BJ (cell line): ENCODE measurements around the gene MEOX1. TPM values are rescaled to one million over a fixed set of nuclear protein-coding genes. Genes with fewer than 3 reads are reported as not detected.

Source experiments
- CTCF ChIA-PET: fragments of 350-600 bp; formaldehyde crosslinking; extraction: SDS; loops from one replicate; lab custom pipeline; 2021; ENCODE audit warnings: antibody characterized with exemption, inconsistent platforms; lab: Yijun Ruan, JAX
- POLR2A ChIA-PET: fragments of 300-600 bp; sonication (Branson Sonifier 250); formaldehyde crosslinking; extraction: SDS; loops from one replicate; lab custom pipeline; 2021; ENCODE audit warnings: antibody characterized with exemption; lab: Charles Lee
- DNase-seq: peaks from one replicate; pipeline ENCODE4 v3.0.0-alpha.2; 2011; ENCODE audit warnings: low read depth
- H3K27me3 ChIP-seq: 2 replicates; pipeline ENCODE4 v1.6.0; 2011; ENCODE audit warnings: low read length; ENCODE audit not compliant: control insufficient read depth, insufficient read depth
- H3K36me3 ChIP-seq: 2 replicates; pipeline ENCODE4 v1.5.1; 2011; ENCODE audit warnings: low read length; ENCODE audit not compliant: control insufficient read depth, insufficient read depth
- H3K4me3 ChIP-seq: 2 replicates; pipeline ENCODE4 v1.5.1; 2011; ENCODE audit warnings: low read depth, mild to moderate bottlenecking, control low read depth, low read length
- polyA plus RNA-seq: library from polyadenylated mRNA; depleted of rRNA; stranded (reverse); fragments of >200 nt; gene quantifications from 2 replicates; pipeline ENCODE4 v1.2.3, GENCODE V29; 2011
- TF ChIP-seq, protein P1 (sequence below): IDR thresholded peaks from 2 replicates; pipeline ENCODE4 v1.5.1; 2011; ENCODE audit warnings: low read depth, mild to moderate bottlenecking, control low read depth, inconsistent platforms, low read length, moderate library complexity; ENCODE audit not compliant: insufficient read depth

MEOX1 gene
- polyA plus RNA-seq, 1 experiment: not detected

GRCh38 chr17:43652124-43652480 lies 9.6 kb downstream of the MEOX1 start:
- TF ChIP-seq, protein P1, sequence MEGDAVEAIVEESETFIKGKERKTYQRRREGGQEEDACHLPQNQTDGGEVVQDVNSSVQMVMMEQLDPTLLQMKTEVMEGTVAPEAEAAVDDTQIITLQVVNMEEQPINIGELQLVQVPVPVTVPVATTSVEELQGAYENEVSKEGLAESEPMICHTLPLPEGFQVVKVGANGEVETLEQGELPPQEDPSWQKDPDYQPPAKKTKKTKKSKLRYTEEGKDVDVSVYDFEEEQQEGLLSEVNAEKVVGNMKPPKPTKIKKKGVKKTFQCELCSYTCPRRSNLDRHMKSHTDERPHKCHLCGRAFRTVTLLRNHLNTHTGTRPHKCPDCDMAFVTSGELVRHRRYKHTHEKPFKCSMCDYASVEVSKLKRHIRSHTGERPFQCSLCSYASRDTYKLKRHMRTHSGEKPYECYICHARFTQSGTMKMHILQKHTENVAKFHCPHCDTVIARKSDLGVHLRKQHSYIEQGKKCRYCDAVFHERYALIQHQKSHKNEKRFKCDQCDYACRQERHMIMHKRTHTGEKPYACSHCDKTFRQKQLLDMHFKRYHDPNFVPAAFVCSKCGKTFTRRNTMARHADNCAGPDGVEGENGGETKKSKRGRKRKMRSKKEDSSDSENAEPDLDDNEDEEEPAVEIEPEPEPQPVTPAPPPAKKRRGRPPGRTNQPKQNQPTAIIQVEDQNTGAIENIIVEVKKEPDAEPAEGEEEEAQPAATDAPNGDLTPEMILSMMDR: no peak
- CTCF ChIA-PET: interaction anchor here (0.8 to 5.9 kb wide), 2 partner anchors 59 to 74 kb away, joined by 3 to 34 read pairs; no protein-coding TSS in a partner anchor

DNA sequence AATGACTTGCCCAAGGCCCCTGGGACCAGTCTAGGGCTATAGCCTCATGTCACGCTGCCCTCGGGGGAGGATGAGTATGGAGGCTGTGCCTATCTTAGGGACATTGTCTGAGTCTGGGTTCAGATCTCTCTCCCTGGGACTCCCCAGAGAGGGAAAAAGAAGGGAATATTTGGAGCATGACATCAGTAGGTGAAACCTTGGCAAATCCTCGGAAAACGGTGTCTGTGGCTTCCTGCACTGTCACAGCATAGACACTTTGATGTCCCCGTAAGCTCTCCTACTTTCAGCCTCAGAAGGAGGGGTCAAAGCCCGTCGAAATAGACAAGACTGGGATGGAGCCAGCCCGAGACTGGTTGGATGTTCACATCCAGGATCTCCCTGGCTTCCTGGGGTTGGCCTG lies 11.3 kb downstream of the MEOX1 start:
- no peak overlapping the region for H3K4me3 ChIP-seq
- CTCF ChIA-PET: interaction anchor here (5.9 kb wide), 1 partner anchor 73 kb away, joined by 34 read pairs; no protein-coding TSS in a partner anchor
- TF ChIP-seq, protein P1: no peak

More at GRCh38 chr17:43652124-43652480, 9.6 kb downstream of the MEOX1 start:
- POLR2A ChIA-PET: no interaction called here
- no peak for DNase-seq
- H3K27me3 ChIP-seq: no peaks in the 10 kb centered on the region; the same call in 1 of the 2 replicates
- no peaks in the 10 kb centered on the region for H3K36me3 ChIP-seq
- H3K4me3 ChIP-seq: no peak overlapping the region

DNA sequence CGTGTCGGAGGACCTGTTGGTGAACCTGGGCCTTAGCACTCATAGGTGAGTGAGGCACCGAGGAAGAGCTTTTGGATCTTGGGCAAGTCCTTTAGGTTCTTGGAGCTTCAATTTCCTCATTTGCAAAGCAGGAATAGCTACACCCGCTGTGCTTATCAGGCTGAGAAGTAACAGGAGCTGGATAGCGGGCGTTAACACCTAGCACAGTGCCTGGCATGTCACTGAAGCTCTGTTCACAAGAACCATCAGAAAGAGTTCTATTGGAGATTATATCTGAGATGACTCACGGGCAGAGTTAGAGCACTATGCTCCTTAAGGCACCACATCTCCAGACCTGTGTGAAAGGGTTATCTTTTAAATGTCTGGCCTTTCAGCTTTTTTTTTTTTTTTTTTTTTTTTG lies 12.8 kb downstream of the MEOX1 start:
- no peaks in the 10 kb centered on the region for H3K36me3 ChIP-seq
- CTCF ChIA-PET: interaction anchor here (2.0 to 5.9 kb wide), 2 partner anchors 25 to 71 kb away, joined by 11 to 34 read pairs; no protein-coding TSS in a partner anchor
- H3K4me3 ChIP-seq: no peak overlapping the region
- TF ChIP-seq, protein P1: no peak
- H3K27me3 ChIP-seq: no peaks in the 10 kb centered on the region
- POLR2A ChIA-PET: no interaction called here
- no peak for DNase-seq

More for the DNA sequence above, 11.3 kb downstream of the MEOX1 start:
- no peaks in the 10 kb centered on the region for H3K36me3 ChIP-seq
- no peak for DNase-seq
- no peaks in the 10 kb centered on the region for H3K27me3 ChIP-seq
- POLR2A ChIA-PET: no interaction called here

- H3K27me3 ChIP-seq: no peaks in the 10 kb centered on the region; the same call in none of the 2 replicates
- DNase-seq: no peak
- H3K36me3 ChIP-seq: no peaks in the 10 kb centered on the region
- peak overlapping the region; percentile 13 for H3K4me3 ChIP-seq
- TF ChIP-seq, protein P1: no peak
- CTCF ChIA-PET: interaction anchor here (1.3 kb wide), 1 partner anchor 15 kb away, joined by 3 read pairs; no protein-coding TSS in a partner anchor
- POLR2A ChIA-PET: no interaction called here
These were observed 15.8 kb downstream of the MEOX1 start for GRCh38 chr17:43645765-43646481.

- CTCF ChIA-PET: interaction anchor here (1.3 kb wide), 1 partner anchor 14 kb away, joined by 3 read pairs; no protein-coding TSS in a partner anchor
- TF ChIP-seq, protein P1: no peak
- POLR2A ChIA-PET: no interaction called here
These were observed 16.3 kb downstream of the MEOX1 start for GRCh38 chr17:43645450-43645764.

More at GRCh38 chr17:43645450-43645764, 16.3 kb downstream of the MEOX1 start:
- H3K27me3 ChIP-seq: peaks cover 1% of the 10 kb centered on the region
- no peak overlapping the region for H3K4me3 ChIP-seq
- H3K36me3 ChIP-seq: no peaks in the 10 kb centered on the region
- DNase-seq: no peak
